Measurements from ENCODE around the gene TRAF1. TPM values are rescaled to one million over a fixed set of nuclear protein-coding genes. Genes with fewer than 3 reads are reported as not detected.
A peak's percentile ranks its signal among the peaks of the same experiment; 100 is the strongest.

Gene TRAF1
- total RNA-seq, 3 donors from 2014 or later (not counting 1 experiment from before 2014, with no cell fraction given) = 23.4 to 33.9 (median 30.5) TPM

GRCh38 chr9:120924698-120925534, 1.7 kb downstream of the TRAF1 start:
- Histone ChIP-seq H3K4me3 (ENCODE audit: low read length) (peak overlapping the region; percentile 29), H3K36me3 (ENCODE audit: control insufficient read depth, insufficient read depth, low read length) (peaks cover 9% of the 10 kb centered on the region), H3K4me1 (ENCODE audit: control insufficient read depth, insufficient read depth, low read length) (peaks cover 94% of the 10 kb centered on the region), H3K9me3 (ENCODE audit: control insufficient read depth, insufficient read depth, low read length) (no peaks in the 10 kb centered on the region), H3K27ac (ENCODE audit: low read length) (peak overlapping the region; percentile 97), H3K27me3 (ENCODE audit: control insufficient read depth, insufficient read depth, low read length) (no peaks in the 10 kb centered on the region)
- no peaks in the 10 kb centered on the region for H3K36me3 Mint-ChIP-seq
- no peaks in the 10 kb centered on the region for H3K27me3 Mint-ChIP-seq (ENCODE audit: low read depth in 2 of 2)
- TF ChIP-seq CTCF (IDR thresholded peaks at IDR 0.05) = no peak
- no peaks in the 10 kb centered on the region for H3K9me3 Mint-ChIP-seq
- 39% methylated on average over 8 of the region's 11 CpGs for WGBS (ENCODE audit: insufficient coverage)
- DNase-seq = peak; percentile 57 to 75
- H3K4me3 Mint-ChIP-seq = peak overlapping the region; percentile 90
- intact Hi-C loops (cut with micrococcal nuclease) = loop anchor here (2.0 to 5.0 kb wide), 5 partner anchors 32 to 432 kb away; partner anchors contain the start of genes MEGF9 and PSMD5
- peak overlapping the region; percentile 98 to 99 for H3K27ac Mint-ChIP-seq
- peak; percentile 41 to 54 (median 49) for ATAC-seq
- H3K4me1 Mint-ChIP-seq = peaks cover 76 to 77% of the 10 kb centered on the region in 2 donors

- no peak for TF ChIP-seq CTCF (IDR thresholded peaks at IDR 0.05)
- Mint-ChIP-seq H3K27ac (peak overlapping the region; percentile 98 to 99), H3K9me3 (no peaks in the 10 kb centered on the region), H3K4me3 (peak overlapping the region; percentile 90), H3K27me3 (ENCODE audit: low read depth in 2 of 2) (no peaks in the 10 kb centered on the region), H3K36me3 (no peaks in the 10 kb centered on the region), H3K4me1 (peaks cover 78% of the 10 kb centered on the region in 2 donors)
- intact Hi-C loops (cut with micrococcal nuclease) = loop anchor here (2.0 kb wide), 2 partner anchors 31 to 55 kb away; no protein-coding TSS in a partner anchor
- H3K4me1 ChIP-seq (ENCODE audit: control insufficient read depth, insufficient read depth, low read length) = peaks cover 97% of the 10 kb centered on the region
- whole genome bisulfite sequencing (ENCODE audit: insufficient coverage) = 80% methylated on average over 11 of the region's 11 CpGs
- H3K9me3 ChIP-seq (ENCODE audit: control insufficient read depth, insufficient read depth, low read length) = no peaks in the 10 kb centered on the region
- no peak overlapping the region for H3K4me3 ChIP-seq (ENCODE audit: low read length)
- H3K36me3 ChIP-seq (ENCODE audit: control insufficient read depth, insufficient read depth, low read length) = peaks cover 11% of the 10 kb centered on the region
- DNase-seq (peak in 1 of 2 donors; percentile 20), ATAC-seq (no peak)
- H3K27ac ChIP-seq (ENCODE audit: low read length) = peak overlapping the region; percentile 97
- H3K27me3 ChIP-seq (ENCODE audit: control insufficient read depth, insufficient read depth, low read length) = no peaks in the 10 kb centered on the region
Measured at GRCh38 chr9:120923620-120924328, 2.8 kb downstream of the TRAF1 start.

GRCh38 chr9:120922404-120923195, 4.0 kb downstream of the TRAF1 start:
- TF ChIP-seq CTCF (IDR thresholded peaks at IDR 0.05) = no peak
- Histone ChIP-seq H3K36me3 (ENCODE audit: control insufficient read depth, insufficient read depth, low read length) (peaks cover 23% of the 10 kb centered on the region), H3K27ac (ENCODE audit: low read length) (peak overlapping the region; percentile 6), H3K9me3 (ENCODE audit: control insufficient read depth, insufficient read depth, low read length) (no peaks in the 10 kb centered on the region), H3K4me1 (ENCODE audit: control insufficient read depth, insufficient read depth, low read length) (peaks cover 91% of the 10 kb centered on the region), H3K27me3 (ENCODE audit: control insufficient read depth, insufficient read depth, low read length) (no peaks in the 10 kb centered on the region), H3K4me3 (ENCODE audit: low read length) (no peak overlapping the region)
- ATAC-seq = no peak
- Mint-ChIP-seq H3K27me3 (ENCODE audit: low read depth in 2 of 2) (no peaks in the 10 kb centered on the region), H3K27ac (peak overlapping the region in 1 of 2 donors; percentile 99), H3K9me3 (no peaks in the 10 kb centered on the region), H3K4me1 (peaks cover 71 to 73% of the 10 kb centered on the region in 2 donors), H3K36me3 (no peaks in the 10 kb centered on the region), H3K4me3 (peak overlapping the region; percentile 28)
- intact Hi-C loops (cut with micrococcal nuclease) = no loop called here
- 65% methylated on average over 5 of the region's 7 CpGs for WGBS (ENCODE audit: insufficient coverage)
- peak in 1 of 2 donors; percentile 10 for DNase-seq
